NCI-H748 treated with DMSO at 0.1 percent for 48 hours (cell line): ENCODE measurements around the gene BCKDHB.
"Not testable (repeated sequence)": the region's sequence is repeated elsewhere in the genome, so short reads cannot be mapped to it uniquely, and the experiment has no call there.

Experiments used
- DNase-seq: peaks from one replicate; lab custom pipeline; 2025; lab: John Stamatoyannopoulos, UW

Gene BCKDHB

DNA sequence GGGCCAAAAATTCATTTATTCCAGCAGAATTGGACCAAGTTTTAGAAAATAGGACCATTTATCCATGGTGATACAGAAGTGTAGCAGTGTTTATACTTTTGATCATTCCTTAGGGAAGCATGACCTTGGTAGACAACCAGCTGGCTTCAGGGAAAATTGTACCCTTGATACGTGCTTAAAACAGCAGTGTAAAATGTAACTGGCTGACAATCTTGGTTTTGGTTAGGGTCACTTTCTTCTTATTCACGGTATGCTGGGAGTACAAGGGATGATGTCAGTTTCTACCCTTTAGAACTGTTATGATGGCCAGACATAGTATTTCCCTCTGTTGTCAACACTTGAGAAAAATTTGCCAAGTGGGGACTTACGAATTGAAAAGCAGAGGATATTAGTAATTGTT lies 157.1 kb downstream of the BCKDHB start:
- DNase-seq = no peak

DNA sequence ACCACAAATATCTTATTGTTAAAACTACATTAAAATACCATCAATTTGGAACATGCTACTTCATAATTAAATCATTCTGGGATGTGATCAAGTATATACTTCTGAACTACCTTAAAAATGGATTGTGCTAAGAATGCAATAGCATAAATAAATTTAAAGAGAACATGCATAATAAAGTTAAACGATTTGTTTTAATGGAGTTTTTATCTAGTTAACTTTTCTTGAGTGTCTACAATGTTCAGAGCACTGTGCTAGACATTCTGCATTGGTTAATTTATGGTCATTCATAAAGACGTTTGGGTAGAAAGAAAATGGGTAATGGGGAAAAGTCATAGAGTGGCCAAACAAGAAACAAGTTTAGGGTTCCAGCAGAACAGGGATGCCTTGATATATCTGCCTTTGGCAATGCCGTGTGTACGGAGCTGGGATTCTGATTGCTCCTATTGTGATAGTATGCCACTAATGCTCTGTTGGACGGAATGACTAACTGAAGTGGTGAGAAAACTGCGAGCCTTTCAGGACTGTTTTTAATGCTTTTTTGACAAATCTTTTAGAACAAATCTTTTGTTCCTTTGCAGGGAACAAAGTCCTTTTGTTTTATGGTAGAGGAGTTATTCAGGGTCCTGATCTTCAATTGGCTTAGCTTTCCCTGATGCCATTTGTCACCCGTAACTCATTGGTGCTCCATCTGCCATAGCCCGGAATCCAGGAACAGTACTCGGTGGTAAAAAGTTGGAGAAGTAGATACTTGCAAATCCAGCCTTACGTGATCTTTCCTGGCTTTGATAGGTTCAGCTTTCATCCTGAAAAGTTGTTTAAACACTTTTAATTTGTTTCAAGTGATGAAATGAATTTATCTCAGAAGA lies 162.6 kb downstream of the BCKDHB start:
- DNase-seq = no peak

- DNase-seq = no peak
These were observed 164.6 kb downstream of the BCKDHB start for GRCh38 chr6:80271074-80271473.

DNA sequence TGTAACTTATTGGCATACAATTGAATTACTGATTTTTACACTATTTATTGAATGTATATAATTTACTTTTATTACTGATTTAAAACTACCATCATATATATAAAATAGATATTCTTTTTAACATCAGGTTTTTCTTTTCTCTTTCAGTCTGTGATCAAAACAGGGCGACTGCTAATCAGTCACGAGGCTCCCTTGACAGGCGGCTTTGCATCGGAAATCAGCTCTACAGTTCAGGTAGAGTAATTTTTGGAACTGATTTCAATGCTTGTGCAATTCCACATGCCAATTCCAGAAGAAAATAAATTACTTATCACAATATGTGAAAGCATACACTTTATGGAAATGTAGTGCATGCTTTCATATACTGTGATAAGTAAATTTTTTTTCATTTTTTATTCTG lies 166.5 kb downstream of the BCKDHB start:
- DNase-seq = no peak

DNA sequence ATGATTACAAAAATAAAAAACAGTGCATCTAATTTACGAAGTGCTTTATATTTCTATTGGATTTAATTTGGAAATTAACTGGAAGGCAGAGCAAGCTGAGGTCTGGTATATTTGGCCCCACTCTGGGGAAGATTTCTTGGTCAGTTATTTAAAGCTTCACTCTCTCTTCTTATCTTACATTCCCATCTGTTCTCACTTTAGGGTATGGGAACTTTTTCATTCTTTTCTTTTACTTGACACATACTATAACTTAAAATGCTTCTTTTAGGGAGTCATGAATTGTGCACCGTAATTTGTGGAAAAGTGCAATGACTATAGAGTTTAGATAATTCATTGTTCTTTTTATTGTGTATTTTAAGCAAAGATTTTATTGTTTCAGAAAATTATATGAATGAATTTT lies 170.4 kb downstream of the BCKDHB start:
- no peak for DNase-seq

DNA sequence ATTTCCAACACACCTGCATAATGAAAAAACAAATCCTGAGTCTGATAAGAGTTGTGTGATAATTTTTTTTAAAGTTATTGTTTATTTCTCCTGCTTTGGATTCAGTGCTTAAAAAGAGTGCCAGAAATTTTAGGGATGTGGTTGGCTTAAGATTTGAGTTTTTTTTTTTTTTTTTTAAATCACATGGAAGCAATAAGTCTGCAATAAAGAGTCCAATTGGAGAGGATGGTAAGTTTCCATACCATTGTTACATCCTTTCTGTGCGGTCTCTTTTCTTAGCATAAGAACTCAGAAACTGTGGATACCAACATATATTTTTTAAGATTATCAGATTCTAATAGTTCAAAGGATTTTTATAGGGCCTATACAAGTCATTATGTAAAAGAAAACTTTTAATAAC lies 171.0 kb downstream of the BCKDHB start:
- DNase-seq = no peak

GRCh38 chr6:80280262-80281010 lies 174.0 kb downstream of the BCKDHB start:
- DNase-seq = no peak

DNA sequence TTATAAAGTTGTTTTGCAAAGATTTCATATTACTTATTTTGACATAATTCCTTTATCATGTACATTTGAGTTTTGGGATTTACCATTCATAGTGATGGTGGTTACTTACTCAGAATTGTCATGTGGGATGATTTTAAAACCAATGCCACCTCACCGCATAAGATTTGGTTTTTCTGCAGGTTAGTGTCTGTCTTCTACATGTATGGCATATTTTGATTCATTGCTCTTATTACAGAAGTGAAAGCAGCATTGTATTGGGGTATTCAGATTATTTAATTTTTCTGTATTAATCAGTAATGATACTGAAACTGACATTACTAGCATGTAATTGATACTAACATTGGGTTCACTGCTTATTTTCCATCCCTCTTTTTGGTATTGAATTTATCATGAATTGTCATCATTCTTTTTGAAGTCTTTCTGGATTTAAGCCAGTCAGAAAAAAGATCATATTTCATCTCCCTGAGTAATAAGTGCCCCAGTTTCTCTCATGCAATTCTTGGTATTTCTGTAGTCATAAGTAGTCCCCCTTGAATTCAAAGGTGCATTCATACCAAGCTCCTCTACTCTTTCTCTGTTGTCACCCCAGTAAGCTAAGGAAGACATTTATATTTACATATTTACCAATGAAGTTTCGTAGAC lies 176.6 kb downstream of the BCKDHB start:
- no peak for DNase-seq

DNA sequence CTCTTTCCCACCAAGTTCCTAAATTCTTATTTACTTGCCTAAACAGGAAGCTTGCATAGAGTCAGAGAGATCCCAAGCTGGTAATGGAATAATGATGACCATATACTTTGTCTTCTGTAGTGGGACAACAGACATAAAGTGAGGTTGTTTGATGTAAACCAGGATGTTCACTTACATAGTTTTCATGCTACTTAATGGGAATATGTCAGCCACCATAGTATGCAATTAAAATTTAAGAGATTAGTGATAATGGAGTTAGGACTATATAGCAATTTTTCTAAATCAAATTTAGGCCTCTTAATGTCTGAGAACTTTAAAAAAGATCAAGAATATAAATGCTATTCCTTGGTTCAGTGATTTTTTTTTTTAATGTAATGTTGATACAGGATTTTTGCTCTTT lies 180.6 kb downstream of the BCKDHB start:
- DNase-seq = no peak

- peak; percentile 12 for DNase-seq
These were observed 181.1 kb downstream of the BCKDHB start for GRCh38 chr6:80287607-80288006.

DNA sequence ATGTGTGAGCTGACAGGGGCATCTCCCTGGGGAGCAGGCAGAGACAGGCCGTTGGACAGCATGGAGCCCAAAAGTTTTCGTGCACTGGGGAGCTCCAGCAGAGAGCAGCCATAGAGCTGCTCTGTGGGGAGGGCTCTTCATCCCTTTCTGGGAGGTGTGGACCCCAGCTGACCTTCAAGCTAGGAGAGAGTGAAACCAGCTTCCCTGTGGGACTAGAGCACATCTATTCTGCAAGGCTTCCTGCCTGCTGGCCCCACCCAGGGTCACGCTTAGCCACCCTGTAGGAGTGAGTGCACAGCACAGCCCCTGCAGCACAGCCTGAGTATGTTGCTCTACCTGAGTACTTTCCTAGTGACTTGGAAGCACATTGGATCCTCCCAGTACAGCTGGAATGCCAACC lies 183.3 kb downstream of the BCKDHB start:
- DNase-seq = no peak

- DNase-seq = not testable (repeated sequence)
These were observed 188.1 kb downstream of the BCKDHB start for GRCh38 chr6:80294531-80294930.

- DNase-seq = no peak
These were observed 196.2 kb downstream of the BCKDHB start for GRCh38 chr6:80302716-80303115.

GRCh38 chr6:80304014-80304413 lies 197.5 kb downstream of the BCKDHB start:
- no peak for DNase-seq

- DNase-seq = no peak
These were observed 208.1 kb downstream of the BCKDHB start for GRCh38 chr6:80314531-80314930.

- DNase-seq = no peak
These were observed 210.3 kb downstream of the BCKDHB start for GRCh38 chr6:80316686-80317231.

- no peak for DNase-seq
These were observed 212.7 kb downstream of the BCKDHB start for GRCh38 chr6:80319196-80319595.

DNA sequence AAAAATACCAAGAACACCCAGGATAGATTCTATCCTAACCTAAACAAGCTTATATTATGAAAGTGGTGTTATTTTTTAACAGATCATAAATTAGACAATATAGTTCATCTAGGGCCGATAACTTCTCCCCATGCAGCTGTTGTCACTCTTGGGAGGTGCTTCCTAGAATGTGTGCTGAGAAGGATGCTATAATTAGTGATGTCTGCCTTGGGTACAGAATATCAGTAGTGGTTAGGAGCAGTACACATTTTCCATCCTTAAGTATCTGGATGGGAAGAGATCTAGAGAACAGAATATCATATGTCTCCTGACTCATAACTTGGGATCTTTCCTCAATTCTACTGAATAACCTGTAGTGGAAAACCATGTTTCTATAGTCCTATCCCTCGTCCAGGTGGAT lies 214.5 kb downstream of the BCKDHB start:
- no peak for DNase-seq

DNA sequence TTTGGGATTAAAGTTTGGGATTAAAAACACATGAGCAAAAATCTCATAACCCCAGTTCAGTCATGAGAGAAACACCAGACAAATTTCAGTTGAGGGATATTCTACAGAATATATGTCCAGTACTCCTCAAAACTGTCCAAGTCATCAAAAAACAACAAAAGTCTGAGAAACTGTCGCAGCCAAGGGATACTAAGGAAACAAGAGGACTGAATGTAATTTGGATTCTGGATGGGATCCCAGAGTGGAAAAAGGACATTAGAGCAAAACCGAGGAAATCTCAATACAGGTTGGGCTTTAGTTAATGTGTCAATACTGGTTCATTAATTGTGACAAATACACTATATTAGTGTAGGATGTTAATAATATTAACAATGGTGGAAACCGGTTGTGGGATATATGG lies 219.3 kb downstream of the BCKDHB start:
- DNase-seq = no peak

DNA sequence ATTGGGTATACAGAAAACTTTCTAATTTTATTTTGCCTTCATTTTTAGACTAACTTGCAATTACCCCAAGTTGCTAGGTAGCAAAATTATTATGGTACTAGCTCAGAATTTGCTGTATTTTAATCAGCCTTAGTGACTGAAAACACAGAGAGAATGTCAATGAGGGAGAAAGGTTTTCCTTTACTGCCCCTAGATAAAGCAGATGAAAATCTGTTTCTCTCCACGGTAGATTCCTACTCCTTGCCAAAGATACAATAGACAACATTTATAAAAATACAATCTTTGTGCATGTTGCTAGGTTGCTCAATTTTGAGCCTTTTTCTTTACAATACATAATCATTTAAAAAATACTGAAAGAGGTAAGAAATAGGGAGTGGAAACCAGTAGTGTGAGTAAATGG lies 222.2 kb downstream of the BCKDHB start:
- no peak for DNase-seq

DNA sequence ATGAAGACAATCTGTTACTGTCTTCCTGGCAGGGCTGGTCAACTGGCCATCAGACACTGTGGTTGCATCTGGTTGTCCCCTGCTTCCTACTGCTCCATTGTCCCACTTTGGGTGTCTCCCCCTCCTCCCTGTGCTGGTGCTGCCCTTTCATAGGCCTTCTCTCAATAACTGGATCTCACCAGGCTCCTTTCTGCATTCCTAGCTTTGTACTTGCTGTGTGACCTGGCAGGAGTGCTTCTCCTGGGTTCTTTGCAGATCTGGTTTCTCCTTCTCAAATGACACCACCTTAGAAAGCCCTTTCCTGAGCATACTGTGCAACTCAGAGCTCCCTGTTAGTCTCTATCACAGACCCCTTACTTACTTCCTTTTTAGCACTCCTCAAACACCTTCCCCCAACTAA lies 223.0 kb downstream of the BCKDHB start:
- DNase-seq = no peak

- no peak for DNase-seq
These were observed 224.5 kb downstream of the BCKDHB start for GRCh38 chr6:80330961-80331360.

- DNase-seq = peak; percentile 78
These were observed 225.1 kb downstream of the BCKDHB start for GRCh38 chr6:80331522-80331921.
